CD4-positive, alpha-beta T cell treated with Interleukin-17A for 4 hours (primary cell): ENCODE data around the gene SRCAP.
A peak's percentile ranks its signal among the peaks of the same experiment; 100 is the strongest.

ENCODE experiments used
- DNase-seq: peaks from one replicate; pipeline ENCODE4 v3.0.0-alpha.2; 2020; ENCODE audit warnings: mixed read lengths

Gene SRCAP

DNA sequence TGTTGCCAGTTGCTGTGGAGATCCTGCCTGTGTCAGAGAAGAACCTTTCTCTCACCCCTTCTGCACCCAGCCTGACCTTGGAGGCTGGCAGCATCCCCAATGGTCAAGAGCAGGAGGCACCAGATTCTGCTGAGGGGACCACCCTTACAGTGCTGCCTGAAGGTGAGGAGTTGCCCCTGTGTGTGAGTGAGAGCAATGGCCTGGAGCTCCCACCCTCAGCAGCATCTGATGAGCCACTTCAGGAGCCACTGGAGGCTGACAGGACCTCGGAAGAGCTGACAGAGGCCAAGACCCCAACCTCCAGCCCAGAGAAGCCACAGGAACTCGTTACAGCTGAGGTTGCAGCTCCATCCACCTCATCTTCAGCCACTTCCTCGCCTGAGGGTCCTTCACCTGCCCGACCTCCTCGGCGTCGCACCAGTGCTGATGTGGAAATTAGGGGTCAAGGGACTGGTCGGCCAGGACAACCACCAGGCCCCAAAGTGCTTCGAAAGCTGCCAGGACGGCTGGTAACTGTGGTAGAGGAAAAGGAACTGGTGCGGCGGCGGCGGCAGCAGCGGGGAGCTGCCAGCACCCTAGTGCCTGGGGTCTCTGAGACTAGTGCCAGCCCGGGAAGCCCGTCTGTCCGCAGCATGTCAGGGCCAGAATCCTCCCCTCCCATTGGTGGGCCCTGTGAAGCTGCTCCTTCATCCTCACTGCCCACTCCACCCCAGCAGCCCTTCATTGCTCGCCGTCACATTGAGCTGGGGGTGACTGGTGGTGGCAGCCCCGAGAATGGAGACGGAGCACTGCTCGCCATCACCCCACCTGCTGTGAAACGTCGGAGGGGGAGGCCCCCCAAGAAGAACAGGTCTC lies 39.0 kb downstream of the SRCAP start:
- DNase-seq: no peak

DNA sequence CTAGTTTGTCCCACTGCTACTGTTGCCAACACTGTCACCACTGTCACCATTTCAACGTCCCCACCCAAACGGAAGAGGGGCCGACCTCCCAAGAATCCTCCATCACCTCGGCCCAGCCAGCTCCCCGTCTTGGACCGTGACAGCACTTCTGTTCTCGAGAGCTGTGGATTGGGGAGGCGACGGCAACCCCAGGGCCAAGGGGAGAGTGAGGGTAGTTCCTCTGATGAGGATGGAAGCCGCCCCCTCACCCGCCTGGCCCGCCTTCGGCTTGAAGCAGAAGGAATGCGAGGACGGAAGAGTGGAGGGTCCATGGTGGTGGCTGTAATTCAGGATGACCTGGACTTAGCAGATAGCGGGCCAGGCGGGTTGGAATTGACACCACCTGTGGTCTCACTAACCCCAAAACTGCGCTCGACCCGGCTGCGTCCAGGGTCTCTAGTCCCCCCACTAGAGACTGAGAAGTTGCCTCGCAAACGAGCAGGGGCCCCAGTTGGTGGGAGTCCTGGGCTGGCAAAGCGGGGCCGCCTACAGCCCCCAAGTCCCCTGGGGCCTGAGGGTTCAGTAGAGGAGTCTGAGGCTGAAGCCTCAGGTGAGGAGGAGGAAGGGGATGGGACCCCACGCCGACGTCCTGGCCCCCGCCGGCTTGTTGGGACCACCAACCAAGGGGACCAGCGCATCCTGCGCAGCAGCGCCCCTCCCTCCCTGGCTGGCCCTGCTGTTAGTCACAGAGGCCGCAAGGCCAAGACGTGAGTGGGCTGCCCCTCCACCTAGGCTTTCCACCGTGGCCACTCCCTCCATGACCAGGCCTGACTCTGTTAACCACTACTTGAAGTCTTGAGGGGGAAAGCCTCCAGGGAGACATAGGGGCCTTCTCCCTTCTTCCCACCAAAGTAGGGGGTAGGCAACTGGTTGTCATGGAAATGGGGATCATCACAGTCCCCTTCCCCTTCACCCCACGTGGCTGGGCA lies 40.3 kb downstream of the SRCAP start:
- DNase-seq: no peak

DNA sequence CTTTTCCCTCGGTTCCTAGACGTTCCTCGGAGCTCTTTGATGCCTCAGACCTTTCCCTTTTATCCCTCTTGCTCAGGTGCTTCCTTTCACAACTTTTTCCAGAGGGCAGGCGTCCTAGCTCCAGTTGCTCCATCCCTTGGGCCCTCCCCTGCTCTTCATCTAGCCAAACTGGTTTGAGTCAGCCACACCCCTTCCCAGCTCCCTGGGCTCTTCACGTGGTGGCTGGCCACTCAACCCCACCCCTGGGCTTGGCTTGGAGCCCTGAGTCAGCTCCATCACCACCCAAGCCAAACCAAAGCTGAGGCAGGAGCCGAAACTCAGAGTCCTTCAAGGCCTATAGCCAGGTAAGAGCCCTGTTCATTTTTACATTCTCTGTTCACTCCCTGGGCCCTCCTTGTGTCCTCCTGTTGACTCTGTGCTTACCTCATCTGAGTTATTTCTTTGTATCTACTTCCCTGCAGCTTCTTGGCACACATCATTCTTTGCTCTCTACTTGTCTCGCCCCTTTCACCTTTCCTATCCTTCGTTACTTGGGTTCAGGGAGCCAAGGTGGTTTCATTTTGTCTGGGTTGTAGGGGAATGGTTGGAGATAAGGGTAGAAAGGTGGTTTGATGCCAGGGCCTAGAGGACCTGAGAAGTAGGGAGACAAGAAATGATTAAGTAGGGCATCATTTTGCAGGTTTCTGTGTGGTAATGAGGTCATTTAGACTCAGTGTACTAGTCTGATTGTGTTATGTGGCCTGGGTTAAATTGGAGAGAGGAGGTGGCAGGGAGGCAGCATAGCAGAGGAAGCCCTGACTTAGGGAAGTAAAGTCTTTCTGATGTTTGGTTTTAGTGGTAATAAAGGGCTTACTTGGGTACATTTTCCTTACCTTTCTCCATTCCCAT lies 41.6 kb downstream of the SRCAP start:
- DNase-seq: no peak

DNA sequence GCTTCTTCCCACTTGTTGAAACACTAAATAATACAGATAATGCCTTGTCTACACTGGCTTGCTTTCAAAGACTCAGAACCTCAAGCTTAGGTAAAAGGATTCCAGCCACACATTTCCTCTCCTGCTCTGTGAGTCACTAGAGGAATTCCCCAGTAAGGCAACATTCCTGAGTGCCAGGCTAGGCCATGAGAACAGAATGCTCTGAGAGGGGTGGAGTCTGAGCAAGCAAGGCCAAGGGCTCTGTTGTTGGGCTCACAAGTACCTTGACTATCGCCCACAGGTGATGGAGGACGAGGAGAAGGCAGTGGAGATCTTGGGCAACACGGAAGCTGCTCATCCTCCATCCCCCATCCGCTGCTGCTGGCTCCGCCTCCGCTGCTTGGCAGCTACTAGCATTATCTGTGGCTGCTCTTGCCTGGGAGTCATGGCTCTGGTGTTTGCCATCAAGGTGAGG lies 42.5 kb downstream of the SRCAP start:
- no peak for DNase-seq

DNA sequence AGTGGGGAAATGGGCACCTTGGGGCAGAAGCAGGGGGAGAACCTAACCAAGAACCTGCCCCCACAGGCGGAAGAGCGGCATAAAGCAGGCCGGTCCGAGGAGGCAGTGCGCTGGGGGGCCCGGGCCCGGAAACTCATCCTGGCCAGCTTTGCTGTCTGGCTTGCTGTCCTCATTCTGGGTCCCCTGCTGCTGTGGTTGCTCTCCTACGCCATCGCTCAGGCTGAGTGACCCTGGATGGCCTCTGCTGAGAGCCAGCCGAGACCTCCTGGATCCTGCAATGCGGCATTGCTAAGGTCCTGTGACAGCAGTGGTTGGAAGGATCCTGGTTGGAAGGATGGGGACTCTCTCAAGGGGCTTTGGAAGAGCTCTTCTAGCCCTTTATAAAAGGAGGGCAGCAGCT lies 44.7 kb downstream of the SRCAP start:
- no peak for DNase-seq

DNA sequence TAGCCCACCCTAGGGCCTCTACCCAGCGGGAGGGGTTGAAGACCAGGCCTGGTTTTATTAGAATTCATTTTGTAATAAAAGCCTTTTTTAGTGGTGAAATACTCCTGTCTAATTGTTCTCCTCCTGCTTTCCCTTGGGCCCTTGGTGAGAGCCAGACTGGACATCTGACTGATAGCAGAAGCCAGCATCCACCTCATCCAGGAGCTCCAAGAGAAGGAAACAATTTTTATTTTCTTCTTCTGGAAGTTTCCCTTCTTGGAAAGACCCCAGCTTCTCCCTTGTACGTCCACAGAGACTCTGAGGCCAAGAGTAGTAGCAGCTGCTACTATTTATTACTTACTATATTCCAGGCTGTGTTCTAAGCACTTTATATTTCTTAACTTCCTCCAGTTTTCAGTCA lies 45.2 kb downstream of the SRCAP start:
- DNase-seq: no peak

DNA sequence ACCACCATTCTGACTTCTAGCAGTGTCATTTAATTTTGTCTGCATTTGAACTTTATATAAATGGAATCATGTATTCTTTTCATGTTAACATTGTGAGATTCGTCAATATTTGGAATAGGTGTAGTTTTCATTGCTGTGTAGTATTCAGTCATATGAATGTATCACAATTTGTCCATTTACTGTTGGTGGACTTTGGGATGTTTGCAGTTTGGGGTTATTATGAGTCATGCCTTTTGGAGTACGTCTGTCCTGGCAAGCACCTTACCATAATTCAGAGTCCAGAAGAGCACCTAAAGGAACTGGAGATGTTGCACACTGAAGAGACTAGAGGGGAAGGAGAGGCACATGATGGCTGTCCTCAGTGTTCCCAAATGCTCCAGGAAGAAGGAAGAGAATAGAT lies 46.1 kb downstream of the SRCAP start:
- DNase-seq: no peak

DNA sequence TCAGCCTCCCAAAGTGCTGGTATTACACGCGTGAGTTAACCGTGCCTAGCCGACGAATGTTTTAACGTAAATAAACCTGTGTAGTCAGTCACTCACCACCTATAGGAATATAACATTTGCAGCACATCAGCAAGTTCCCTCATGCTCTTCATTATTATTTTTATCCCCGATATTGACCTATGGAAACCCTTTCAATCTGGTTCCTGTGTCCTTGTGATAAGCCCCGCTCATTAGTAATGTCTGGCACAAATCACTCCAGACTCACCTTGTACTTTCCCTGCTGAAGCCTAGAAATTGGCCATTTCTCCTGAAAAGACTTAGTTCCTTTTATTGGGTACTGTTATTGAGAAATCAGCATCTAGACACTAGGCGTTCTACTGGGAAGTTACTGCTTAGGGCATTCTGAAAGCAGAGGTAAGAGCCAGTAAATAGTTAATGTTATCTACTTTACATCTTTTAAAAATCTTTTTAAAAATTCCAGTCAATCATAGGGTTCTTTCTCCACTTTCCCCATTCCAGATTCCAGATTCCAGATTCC lies 47.7 kb downstream of the SRCAP start:
- DNase-seq: no peak

DNA sequence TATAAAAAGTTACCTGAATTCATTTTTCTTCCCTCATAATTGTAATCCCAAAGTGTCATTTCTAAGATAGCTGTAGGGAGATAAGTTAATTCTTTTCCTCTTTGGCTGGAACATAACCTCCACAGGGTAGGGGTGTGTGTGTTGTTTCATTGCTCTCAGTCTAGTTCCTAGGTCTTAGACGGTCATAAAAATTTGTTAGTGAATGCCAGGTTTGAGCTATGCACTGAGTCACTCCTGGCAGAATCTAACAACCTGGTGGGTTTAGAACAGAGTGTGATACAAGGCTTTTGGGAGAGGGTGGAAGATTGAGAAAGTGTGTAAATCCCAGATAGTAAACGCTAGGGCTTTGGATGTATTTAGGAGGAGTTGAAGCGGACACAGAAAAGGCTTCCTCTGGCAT lies 48.4 kb downstream of the SRCAP start:
- no peak for DNase-seq

DNA sequence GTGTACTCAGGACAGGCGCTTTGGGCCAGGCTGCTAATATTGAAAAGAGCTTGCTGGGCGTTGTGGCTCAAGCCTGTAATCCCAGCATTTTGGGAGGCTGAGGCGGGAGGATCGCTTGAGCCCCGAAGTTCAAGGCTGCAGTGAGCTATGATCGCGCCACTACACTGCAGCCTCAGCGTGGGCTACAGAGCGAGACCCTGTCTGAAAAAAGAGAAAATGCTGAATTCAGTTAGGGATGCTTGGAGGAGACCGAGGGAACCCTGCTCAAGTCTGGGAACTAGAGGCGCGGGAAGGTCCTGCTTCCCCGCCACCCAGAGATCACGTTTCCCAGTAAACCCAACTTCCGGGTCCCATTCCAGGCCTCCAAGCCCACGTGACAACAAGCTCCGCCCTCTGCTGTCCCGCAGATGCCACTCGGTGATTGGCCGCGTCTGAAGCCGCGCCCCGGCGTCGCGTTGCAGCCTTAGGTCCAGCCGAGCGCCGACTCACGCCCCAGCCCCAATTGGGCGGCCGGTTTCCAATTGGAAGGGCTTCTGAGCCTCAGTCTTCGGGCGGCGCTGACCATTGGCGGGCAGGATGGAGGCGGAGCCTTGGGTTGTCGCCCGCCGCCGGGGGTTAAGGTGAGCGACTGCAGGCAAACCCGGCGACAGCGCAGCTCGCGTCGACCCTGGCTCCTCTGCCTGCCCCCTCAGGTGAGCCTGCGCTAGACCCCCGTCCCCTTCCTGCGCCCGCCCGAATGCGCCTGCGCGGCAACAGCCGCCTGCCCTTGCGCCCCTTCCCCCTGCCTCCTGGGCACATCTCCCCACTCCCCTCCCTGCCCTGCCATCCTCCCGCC lies 49.0 kb downstream of the SRCAP start, which contains the start of gene PHKG2:
Gene PHKG2, plus strand, starts transcription at position 627 of the 835 bp plus-strand sequence. CDS start 396 bp downstream, outside the sequence.
- DNase-seq: peak; percentile 98

DNA sequence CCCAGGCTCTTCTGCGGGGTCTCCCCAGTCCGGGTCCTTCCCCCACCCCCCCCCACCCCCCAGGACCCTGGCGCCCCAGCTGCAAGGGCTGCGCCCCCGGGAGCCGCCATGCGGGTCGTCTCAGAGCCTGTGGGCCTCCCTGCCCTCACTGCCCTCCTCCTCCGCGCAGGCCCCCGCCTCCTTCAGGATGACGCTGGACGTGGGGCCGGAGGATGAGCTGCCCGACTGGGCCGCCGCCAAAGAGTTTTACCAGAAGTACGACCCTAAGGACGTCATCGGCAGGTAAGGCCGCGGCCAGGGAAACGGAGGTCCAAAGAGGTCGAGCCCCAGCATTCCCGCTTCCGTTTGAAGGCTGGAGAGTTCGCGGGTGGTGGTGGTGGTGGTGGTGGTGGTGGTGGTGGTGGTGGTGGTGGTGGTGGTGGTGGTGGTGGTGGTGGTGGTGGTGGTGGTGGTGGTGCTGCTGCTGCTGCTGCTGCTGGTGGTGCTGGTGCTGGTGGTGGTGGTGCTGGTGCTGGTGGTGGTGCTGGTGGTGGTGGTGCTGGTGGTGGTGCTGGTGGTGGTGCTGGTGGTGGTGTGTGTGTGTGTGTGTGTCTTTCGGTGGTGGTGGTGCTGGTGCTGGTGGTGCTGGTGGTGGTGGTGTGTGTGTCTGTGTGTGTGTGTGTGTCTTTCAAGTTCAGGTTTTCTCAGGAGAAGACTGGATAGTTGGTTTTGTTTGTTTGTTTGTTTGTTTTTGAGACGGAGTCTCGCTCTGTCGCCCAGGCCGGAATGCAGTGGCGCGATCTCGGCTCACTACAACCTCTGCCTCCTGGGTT lies 49.9 kb downstream of the SRCAP start:
- DNase-seq: peak; percentile 18

DNA sequence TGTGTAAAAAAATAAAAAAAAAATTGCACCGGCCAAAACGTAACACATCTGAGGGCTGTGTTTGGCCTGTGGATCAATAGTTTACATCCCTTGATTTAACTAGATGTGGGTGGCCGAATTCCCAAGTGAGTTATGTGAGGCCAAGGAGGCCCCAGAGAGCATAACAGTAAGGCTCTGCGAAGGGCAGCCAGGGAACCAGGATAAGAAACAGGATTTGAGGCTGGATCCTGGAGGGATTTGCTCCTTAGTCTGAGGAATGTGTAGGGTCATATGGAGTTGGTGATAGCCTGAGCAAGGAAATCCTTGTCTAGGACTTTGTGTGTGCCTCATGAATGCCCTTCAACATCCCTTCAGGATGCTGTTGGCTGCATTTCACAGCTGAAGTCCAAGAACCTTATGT lies 51.2 kb downstream of the SRCAP start:
- DNase-seq: no peak

DNA sequence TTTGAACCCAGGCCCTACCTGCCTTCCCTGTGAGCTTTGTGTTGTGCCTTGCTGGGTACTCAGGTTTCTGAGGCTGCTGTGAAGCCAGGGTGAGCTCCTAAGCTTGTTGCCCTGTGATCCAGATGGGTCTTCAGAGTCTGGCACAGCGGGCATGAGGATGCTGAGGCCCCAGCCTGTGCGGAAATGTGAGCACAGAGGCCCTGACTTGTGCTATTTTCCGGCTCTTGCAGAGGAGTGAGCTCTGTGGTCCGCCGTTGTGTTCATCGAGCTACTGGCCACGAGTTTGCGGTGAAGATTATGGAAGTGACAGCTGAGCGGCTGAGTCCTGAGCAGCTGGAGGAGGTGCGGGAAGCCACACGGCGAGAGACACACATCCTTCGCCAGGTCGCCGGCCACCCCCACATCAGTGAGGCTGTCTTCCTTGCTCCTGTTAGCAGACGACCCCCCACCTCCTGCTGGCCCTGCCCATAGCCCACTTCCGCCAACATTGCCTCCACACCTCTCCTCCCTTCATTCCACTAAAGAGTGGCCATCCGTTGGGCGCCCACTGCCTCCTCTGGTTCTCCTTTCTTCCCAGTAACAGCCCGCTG lies 52.0 kb downstream of the SRCAP start:
- DNase-seq: no peak

DNA sequence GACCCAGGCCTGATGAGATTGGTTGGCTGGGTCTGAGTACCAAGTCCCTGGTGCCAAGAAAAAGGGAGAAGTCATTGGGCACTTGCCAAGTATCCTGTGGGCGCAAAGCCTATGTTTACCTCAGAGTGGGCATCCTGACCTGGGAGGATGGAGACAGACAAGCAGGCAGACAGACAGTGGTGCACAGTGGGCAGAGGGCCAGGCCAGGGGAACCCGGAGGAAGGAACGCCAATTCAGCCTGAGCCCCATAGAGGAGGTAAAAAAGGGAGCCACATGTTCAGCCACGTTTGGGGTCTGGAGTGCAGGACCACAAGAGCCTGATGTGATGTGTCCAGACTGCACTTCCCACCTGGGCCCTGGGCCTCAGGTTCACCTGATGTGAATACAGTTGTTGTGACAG lies 54.6 kb downstream of the SRCAP start:
- no peak for DNase-seq

DNA sequence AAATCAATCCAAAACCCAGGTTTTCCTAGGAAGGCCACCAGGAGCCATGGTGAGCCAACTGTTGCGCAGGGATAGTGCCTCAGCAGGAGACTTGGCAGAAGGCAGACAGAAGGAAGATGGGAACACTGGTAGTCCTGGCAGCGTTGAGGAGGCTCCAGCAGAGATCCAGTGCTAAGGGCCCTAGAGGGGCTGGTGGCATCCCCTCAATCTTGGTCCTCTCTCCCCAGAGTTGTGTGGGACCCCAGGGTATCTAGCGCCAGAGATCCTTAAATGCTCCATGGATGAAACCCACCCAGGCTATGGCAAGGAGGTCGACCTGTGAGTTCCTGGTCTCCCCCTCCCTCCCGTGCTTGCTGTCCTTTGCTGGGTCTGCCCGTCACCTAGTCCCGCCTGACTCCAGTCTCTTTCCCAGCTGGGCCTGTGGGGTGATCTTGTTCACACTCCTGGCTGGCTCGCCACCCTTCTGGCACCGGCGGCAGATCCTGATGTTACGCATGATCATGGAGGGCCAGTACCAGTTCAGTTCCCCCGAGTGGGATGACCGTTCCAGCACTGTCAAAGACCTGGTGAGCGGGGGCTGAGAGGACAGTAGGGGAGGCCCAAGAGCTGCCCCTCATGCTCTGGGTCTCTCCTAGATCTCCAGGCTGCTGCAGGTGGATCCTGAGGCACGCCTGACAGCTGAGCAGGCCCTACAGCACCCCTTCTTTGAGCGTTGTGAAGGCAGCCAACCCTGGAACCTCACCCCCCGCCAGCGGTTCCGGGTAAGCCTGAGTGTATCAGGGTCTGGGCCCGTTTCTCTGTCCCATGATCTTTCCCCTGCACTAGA lies 57.2 kb downstream of the SRCAP start:
- no peak for DNase-seq

DNA sequence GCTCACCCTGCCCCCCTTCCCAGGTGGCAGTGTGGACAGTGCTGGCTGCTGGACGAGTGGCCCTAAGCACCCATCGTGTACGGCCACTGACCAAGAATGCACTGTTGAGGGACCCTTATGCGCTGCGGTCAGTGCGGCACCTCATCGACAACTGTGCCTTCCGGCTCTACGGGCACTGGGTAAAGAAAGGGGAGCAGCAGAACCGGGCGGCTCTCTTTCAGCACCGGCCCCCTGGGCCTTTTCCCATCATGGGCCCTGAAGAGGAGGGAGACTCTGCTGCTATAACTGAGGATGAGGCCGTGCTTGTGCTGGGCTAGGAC lies 57.8 kb downstream of the SRCAP start:
- no peak for DNase-seq

DNA sequence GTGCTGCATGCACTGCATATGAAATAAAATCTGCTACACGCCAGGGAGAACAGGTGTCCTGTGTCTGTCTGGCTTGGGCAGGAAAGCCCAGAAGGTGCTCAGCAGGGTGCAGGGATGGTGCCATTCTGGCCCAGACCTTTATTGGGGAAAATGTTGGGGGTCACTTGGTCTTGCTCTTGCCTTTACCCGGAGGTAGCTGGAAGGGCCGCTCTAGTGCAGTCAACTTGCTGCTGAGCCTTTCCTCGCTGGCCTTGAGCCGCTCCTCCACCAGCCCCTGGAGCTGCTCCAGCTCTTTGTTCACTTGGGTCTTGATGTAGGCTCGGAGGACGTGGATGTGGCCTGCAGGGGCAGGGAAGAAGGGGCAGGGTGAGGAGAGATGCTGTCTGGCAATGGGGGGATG lies 58.3 kb downstream of the SRCAP start:
- no peak for DNase-seq

DNA sequence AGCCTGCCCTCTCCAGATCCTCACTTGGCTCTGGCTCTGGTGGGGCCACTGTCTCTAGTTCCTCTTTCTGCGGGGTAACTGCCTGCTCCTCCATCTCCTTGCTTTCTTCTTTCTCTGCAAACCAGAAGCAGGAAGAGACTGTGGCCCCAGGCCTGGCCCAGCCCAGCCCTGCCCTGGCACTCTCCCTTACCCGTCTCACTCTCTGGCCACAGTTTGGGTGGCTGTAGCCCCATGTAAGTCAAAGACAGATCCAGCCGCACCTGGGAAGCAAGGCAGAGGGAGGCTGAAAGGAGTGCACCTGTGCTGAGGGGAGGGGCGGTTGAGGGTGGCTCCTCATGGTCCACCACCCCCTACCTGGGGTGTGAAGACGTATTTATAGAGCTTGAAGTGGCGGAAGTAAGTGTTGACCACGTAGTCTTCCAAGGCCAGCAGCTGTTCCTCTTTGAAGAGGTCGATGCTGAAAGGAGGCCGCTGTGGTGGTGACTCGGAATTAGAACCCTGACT lies 60.1 kb downstream of the SRCAP start:
- DNase-seq: no peak

DNA sequence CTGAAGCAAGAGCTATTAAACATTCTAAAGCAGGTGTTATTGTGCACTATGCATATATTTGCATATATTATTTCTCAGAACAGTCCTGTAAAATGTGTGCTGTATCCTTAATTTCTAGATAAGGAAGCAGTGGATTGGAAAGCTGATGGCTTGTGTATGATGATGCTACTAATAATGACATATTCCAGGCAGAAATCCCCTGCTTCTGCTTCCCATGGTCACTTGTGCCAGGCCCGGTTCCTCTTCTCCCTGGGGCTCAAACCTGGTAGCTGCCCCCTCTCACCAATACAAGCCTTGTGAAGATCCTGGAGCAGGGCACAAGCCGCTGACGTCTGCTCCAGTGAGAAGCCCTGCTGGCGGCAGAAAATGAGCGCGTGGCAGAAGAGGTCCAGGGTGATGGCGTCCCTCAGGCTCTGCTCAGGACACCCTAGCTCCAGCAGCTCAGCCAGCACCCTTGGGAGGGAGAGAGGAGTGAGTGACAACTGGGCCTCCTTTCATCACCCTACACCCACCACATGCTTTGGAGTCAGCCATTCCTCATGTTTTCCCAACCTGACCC lies 61.1 kb downstream of the SRCAP start:
- no peak for DNase-seq
